Hematopoietic multipotent progenitor cell (in vitro differentiated cells): ENCODE measurements around the gene E2F4. TPM values are rescaled to one million over a fixed set of nuclear protein-coding genes. Genes with fewer than 3 reads are reported as not detected.

ENCODE experiments used
- DNase-seq, 3 donors: peaks; one replicate each; pipeline ENCODE4 v3.0.0-alpha.2; 2011 to 2015; ENCODE audit warnings: low read depth in 2 of 3, low spot score in 2 of 3
- total RNA-seq: library from RNA; depleted of rRNA; stranded (reverse); fragments of >200 nt; gene quantifications from one replicate; pipeline ENCODE4 v1.2.3, GENCODE V29; 2012

E2F4 gene
- total RNA-seq, 1 donor, result 91.8 TPM

GRCh38 chr16:67173808-67174705 lies 17.9 kb upstream of the E2F4 start:
- peak in 2 of 3 donors; percentile 84 to 86 for DNase-seq

- DNase-seq, result no peak
Observed at GRCh38 chr16:67174706-67175231, 17.2 kb upstream of the E2F4 start.

GRCh38 chr16:67176662-67177061 lies 15.3 kb upstream of the E2F4 start:
- DNase-seq, result no peak

GRCh38 chr16:67177743-67178699 lies 13.9 kb upstream of the E2F4 start:
- no peak for DNase-seq

DNA sequence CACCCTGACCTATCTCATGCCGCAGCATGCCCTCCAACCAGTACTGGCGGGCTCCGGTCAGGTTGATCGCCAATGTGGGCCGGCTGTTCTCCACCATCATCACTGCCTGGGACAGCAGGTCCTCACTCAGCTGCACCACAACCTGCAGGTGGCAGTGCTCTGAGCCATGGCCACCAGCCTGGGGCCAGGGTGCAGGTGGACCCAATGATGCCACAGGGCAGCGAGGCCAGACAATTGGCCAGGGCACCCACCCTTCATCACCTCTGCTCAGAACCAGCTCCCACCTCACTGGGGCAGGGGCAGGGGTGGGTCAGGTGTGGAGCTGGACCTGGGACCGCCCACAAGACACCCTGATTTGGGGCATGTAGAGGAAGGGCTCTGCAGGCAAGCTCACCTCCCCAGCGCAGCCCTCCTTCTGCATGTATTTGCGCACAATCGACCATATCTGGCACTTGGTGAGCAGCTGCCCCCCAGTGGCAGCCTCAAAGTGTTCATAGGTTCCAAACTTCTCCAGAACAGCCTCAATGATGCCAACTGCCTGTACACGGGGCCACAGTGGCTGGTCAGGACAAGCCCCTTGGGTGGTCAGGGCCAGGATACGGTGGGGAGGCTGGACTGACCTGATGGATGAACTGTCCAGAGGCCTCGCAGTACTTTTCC lies 12.4 kb upstream of the E2F4 start:
- DNase-seq, result no peak

DNA sequence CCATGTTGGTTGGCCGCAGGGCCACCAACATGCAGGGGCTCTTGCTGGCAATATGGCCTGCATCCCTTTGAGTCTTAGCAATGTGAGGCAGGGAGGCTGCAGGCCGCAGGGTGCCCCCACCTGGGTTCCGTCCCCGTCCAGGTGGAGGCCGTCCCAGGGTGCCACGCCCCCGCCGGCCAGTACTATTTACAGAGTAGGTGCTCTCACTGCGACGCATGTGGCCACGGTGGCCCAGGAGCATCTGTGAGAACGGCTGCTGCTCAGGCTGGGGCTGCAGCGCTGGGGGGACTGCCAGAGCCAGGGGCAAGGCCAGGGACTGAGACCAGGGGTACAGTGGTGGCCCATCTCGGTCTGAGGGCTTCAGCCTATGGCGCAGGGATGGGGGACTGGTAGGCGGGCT lies 11.8 kb upstream of the E2F4 start:
- no peak for DNase-seq

GRCh38 chr16:67181346-67181745 lies 10.6 kb upstream of the E2F4 start:
- no peak for DNase-seq

- DNase-seq, result no peak
Observed at GRCh38 chr16:67182288-67182687, 9.7 kb upstream of the E2F4 start.

GRCh38 chr16:67183284-67183626 lies 8.7 kb upstream of the E2F4 start:
- DNase-seq, result no peak

- DNase-seq, result peak; percentile 90 to 98 (median 95)
Observed at GRCh38 chr16:67183627-67184452, 8.1 kb upstream of the E2F4 start, which contains the start of gene MATCAP1. TSS of gene MATCAP1 (minus strand) at chr16:67183963. CDS start at chr16:67180610, 3,353 bp downstream.

- no peak for DNase-seq
Observed at GRCh38 chr16:67184453-67184994, 7.4 kb upstream of the E2F4 start.

DNA sequence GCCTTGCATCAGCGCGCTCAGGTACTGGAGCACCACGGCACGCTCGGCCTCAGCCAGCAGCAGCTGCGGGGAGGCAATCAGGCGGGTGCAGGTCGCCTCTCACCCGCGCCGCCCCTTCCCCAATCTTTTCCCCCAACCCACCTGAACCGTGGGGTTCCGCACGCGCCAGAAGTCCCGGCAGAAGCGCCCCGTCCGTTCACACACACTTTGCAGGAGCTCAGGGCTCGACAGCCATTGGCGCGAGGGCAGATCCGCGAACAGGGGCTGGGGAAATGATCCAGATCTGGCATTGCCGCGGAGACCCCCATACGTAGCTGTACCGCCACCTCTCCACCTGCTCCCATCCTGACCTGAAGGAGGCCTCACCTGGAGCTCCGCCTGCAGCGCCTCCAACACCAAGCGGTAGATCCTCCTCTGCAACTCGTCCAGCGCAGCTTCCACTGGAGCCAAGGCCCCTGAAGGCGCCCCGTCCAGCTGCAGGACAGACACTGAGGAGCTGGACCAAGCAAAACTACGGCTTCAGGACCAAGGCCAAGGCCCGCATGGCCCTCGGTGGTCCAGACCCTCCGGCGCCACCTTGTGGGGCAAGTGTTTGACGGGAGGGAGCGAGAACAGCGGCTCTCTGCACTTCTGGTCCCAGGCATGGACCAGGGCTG lies 6.8 kb upstream of the E2F4 start:
- DNase-seq, result peak in 2 of 3 donors; percentile 81 to 88

- no peak for DNase-seq
Observed at GRCh38 chr16:67185651-67186134, 6.3 kb upstream of the E2F4 start.

- DNase-seq, result no peak
Observed at GRCh38 chr16:67186550-67186950, 5.4 kb upstream of the E2F4 start.

DNA sequence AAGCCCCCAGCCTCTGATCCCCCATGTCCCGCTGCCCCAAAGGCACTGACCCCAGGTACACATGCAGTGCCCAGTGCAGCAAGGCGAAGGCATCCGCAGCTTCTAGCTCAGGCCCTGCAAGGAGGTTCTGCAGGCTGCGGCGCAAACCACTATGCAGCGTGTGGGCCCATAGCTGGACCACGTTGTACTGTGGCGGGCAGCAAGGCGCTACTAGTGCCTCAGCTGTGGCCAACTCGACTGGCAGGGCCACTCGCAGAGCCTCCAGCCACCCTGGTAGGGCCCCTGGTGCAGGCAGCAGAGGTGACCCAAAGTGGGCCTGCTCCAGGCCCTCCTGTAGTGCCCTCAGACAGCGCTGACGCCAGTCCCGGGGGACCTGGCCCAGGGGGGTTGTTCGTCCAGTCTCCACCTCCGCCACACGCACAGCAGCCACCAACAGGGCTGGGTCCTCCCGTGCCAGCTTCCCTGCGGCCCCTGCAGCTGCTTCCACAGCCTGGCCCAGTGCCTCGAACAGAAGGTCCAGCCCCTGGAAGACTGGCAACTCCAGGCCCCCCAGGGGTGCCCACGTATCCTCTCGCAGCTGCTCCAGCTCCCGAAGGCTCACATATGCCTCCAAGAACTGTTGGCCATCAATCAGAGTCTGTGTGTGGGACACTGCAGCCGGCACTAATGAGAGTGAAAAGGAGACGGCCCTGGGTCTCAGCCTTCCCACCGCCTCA lies 4.6 kb upstream of the E2F4 start:
- DNase-seq, result no peak

DNA sequence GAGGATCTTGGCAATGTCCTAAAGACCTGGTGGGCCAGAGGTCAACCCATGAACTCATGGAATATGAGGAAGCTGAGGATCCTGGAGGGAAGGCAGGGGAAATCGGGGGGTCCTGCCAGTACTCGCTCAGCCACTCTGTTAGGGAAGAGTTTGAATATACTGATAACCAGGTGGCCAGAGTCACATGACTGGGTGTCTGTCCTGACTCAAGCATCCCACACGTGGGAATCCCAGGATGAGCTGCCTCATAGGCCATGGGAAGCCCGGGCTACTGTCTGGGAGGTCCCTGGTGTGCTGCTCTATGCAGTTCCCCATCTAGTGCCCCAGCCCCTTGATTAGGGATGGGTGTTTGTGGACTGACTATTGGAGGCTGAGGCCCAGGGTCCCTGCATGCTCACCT lies 3.6 kb upstream of the E2F4 start:
- DNase-seq, result no peak

DNA sequence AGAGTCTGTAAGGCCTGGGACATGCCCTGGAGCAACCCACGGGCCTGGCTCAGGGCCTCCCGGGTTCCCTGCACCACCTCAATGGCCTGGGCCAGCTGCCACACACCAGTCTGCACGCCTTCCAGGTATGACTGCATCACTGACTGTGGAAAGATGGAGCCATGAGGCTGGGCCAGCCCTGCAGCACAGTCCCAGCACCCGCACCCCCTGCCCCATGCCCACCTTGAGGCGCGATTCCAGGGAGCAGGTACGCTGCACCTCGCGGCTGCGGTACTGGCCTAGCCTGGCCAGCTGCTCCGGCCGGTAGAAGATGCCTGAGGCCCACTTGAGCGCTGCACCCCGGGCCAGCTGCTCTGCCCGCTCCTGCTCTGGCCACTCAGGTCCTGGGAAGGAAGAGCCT lies 3.2 kb upstream of the E2F4 start:
- DNase-seq, result no peak

DNA sequence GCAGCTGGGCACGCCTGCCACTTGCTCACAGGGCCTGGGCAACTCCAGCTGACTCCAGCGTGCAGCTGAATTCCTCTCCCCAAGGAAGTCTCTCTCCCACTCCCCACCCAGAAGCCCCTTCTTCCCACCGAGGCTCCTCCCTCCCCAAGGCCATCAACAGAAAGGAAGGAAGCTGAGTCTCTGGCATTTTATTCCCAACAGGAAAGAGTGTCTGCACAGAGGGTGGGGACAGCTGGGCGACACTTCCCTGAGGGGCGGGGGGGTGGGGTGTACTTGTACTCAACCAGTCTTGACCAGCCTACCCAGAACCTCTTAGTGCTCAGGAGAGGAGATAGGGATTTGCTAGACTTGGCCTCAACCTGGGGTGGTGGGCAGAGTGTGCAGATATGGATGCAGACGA lies 1.9 kb upstream of the E2F4 start, which contains the start of gene EXOC3L1:
Gene EXOC3L1 (minus strand): TSS at position 96 of the 400 bp plus-strand sequence. CDS start 460 bp downstream, outside the sequence.
- DNase-seq, result no peak
